Activated B cell treated with CpG ODN at 0.5 μM for 24 hours (primary cell): ENCODE results near the gene KRTAP10-11. TPM values are rescaled to one million over a fixed set of nuclear protein-coding genes. Genes with fewer than 3 reads are reported as not detected.
"Not testable (repeated sequence)": the region's sequence is repeated elsewhere in the genome, so short reads cannot be mapped to it uniquely, and the experiment has no call there.

Experiments
- ATAC-seq: fragments of 200-7000 bp; cut with Tn5 transposase; one replicate; pipeline ENCODE4 v1.10.0; 2021; ENCODE audit warnings: low read depth, mild to moderate bottlenecking, moderate library complexity
- CTCF ChIA-PET: fragments of 350-600 bp; sonication (Branson Sonifier 250); formaldehyde crosslinking; loops from one replicate; lab custom pipeline; 2021; ENCODE audit warnings: antibody characterized with exemption; lab: Charles Lee
- POLR2A ChIA-PET: fragments of 350-600 bp; sonication (Branson Sonifier 250); formaldehyde crosslinking; loops from one replicate; lab custom pipeline; 2021; ENCODE audit warnings: antibody characterized with exemption; lab: Charles Lee
- DNase-seq: peaks from one replicate; pipeline ENCODE4 v3.0.0; 2022
- H3K27ac Mint-ChIP-seq: one replicate; pipeline ENCODE4 v1.8.0; 2020; ENCODE audit warnings: mixed read lengths
- H3K27me3 Mint-ChIP-seq: one replicate; pipeline ENCODE4 v1.8.0; 2021; ENCODE audit warnings: mixed read lengths
- H3K36me3 Mint-ChIP-seq: one replicate; pipeline ENCODE4 v1.8.0; 2021; ENCODE audit warnings: low read depth, mixed read lengths
- H3K4me1 Mint-ChIP-seq: one replicate; pipeline ENCODE4 v1.8.0; 2021; ENCODE audit warnings: mixed read lengths
- H3K4me3 Mint-ChIP-seq: one replicate; pipeline ENCODE4 v1.8.0; 2020; ENCODE audit warnings: mild to moderate bottlenecking, mixed read lengths
- H3K9me3 Mint-ChIP-seq: one replicate; pipeline ENCODE4 v1.8.0; 2020; ENCODE audit warnings: mixed read lengths
- intact Hi-C: fragments of 100-400 bp; cut with micrococcal nuclease; formaldehyde crosslinking; loops from one replicate; pipeline ENCODE4 v1.15.1; 2024
- total RNA-seq: library from RNA; stranded (reverse); gene quantifications from 2 replicates; pipeline ENCODE4 v1.2.3, GENCODE V29; 2022
- TF ChIP-seq, protein P1 (sequence below): fragments of 200-600 bp; IDR thresholded peaks from one replicate; pipeline ENCODE4 v1.8.0; 2022; ENCODE audit warnings: antibody characterized with exemption, mild to moderate bottlenecking

KRTAP10-11 gene
- total RNA-seq, 1 donor from 2014 or later = not detected

- DNase-seq (no peak), ATAC-seq (no peak)
- ChIA-PET POLR2A (no interaction called here), CTCF (no interaction called here)
- H3K27ac Mint-ChIP-seq = no peak overlapping the region
- peaks cover 5% of the 10 kb centered on the region for H3K4me1 Mint-ChIP-seq
- H3K27me3 Mint-ChIP-seq = peaks cover 5% of the 10 kb centered on the region
- intact Hi-C loops = no loop called here
- peaks cover 32% of the 10 kb centered on the region for H3K9me3 Mint-ChIP-seq
- no peak overlapping the region for H3K4me3 Mint-ChIP-seq
- TF ChIP-seq, protein P1, sequence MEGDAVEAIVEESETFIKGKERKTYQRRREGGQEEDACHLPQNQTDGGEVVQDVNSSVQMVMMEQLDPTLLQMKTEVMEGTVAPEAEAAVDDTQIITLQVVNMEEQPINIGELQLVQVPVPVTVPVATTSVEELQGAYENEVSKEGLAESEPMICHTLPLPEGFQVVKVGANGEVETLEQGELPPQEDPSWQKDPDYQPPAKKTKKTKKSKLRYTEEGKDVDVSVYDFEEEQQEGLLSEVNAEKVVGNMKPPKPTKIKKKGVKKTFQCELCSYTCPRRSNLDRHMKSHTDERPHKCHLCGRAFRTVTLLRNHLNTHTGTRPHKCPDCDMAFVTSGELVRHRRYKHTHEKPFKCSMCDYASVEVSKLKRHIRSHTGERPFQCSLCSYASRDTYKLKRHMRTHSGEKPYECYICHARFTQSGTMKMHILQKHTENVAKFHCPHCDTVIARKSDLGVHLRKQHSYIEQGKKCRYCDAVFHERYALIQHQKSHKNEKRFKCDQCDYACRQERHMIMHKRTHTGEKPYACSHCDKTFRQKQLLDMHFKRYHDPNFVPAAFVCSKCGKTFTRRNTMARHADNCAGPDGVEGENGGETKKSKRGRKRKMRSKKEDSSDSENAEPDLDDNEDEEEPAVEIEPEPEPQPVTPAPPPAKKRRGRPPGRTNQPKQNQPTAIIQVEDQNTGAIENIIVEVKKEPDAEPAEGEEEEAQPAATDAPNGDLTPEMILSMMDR = no peak
- H3K36me3 Mint-ChIP-seq = no peaks in the 10 kb centered on the region
These were observed 17.4 kb upstream of the KRTAP10-11 start for GRCh38 chr21:44628707-44629391.

DNA sequence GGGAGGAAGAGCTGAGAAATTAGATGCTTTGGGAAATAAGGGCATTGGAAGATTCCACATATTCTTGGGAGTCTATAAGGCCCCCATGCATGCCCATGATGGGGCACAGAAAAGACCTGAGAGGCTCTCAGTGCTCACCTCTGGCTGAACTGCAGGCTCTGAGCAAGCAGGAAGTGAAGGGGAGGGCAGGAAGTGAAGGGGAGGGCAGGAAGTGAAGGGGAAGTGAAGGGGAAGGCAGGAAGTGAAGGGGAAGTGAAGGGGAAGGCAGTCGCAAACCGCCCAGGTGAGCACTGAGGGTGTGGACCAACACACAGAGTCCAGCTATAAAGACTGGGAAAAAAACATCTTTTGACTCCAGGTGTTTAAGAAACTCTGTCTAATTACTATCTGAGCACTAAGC lies 15.8 kb upstream of the KRTAP10-11 start:
- ATAC-seq = no peak
- peaks cover 20% of the 10 kb centered on the region for H3K9me3 Mint-ChIP-seq
- TF ChIP-seq, protein P1 = no peak
- H3K27me3 Mint-ChIP-seq = peaks cover 10% of the 10 kb centered on the region
- DNase-seq = no peak
- H3K36me3 Mint-ChIP-seq = no peaks in the 10 kb centered on the region
- ChIA-PET POLR2A (no interaction called here), CTCF (no interaction called here)
- intact Hi-C loops = no loop called here
- peaks cover 5% of the 10 kb centered on the region for H3K4me1 Mint-ChIP-seq
- H3K4me3 Mint-ChIP-seq = no peak overlapping the region
- no peak overlapping the region for H3K27ac Mint-ChIP-seq

- peaks cover 5% of the 10 kb centered on the region for H3K4me1 Mint-ChIP-seq
- no peaks in the 10 kb centered on the region for H3K36me3 Mint-ChIP-seq
- H3K27ac Mint-ChIP-seq = no peak overlapping the region
- ATAC-seq (no peak), DNase-seq (no peak)
- intact Hi-C loops = no loop called here
- ChIA-PET POLR2A (no interaction called here), CTCF (no interaction called here)
- H3K4me3 Mint-ChIP-seq = no peak overlapping the region
- peaks cover 10% of the 10 kb centered on the region for H3K27me3 Mint-ChIP-seq
- peaks cover 20% of the 10 kb centered on the region for H3K9me3 Mint-ChIP-seq
- TF ChIP-seq, protein P1 = no peak
These were observed 14.1 kb upstream of the KRTAP10-11 start for GRCh38 chr21:44632067-44632466.

DNA sequence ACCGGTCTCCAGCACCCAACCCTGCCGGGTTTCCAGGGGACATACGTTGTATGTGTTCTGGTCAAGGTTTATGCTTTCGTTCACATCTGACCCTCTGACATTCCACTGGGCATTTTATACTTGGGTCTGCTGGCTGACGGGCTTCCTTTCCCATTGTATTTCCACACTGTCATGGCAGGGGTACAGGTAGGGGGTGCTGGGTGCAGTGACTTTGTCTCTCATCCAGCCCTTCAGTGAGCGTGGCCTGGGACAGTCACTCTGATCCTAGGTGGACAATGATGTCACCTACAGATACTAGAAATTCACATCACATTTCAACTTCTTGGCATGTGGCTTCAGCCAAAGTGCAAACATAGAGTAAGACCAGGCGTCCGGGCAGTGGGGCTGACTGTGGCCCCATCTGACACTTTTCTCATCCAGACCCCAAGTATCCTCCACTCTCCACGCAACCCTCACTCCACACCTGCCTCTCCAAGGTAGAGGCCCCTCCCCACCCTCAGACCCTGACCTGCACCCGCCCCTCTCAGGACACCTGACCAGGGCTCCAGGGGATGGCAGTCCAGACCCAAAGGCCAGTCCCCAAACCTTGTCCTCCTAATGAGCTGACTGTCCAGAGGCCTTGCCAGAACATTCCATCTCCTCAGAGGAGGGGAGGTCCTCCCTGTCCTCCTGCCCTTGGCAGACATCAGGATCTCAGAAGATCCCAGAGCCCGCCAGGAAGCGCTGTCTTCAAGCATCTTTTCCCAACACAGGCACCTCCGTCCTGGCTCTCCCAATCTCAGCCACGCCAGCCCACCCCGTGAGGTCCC lies 9.8 kb upstream of the KRTAP10-11 start:
- CTCF ChIA-PET = no interaction called here
- no peaks in the 10 kb centered on the region for H3K4me1 Mint-ChIP-seq
- no peak overlapping the region for H3K4me3 Mint-ChIP-seq
- no peaks in the 10 kb centered on the region for H3K36me3 Mint-ChIP-seq
- H3K9me3 Mint-ChIP-seq = peaks cover 20% of the 10 kb centered on the region
- ATAC-seq (no peak), DNase-seq (no peak)
- TF ChIP-seq, protein P1 = no peak
- POLR2A ChIA-PET = no interaction called here
- H3K27ac Mint-ChIP-seq = no peak overlapping the region
- intact Hi-C loops = no loop called here
- peaks cover 15% of the 10 kb centered on the region for H3K27me3 Mint-ChIP-seq

GRCh38 chr21:44637018-44637850 lies 9.0 kb upstream of the KRTAP10-11 start, which contains the start of gene KRTAP10-10:
TSS of gene KRTAP10-10 (plus strand) at chr21:44637356. CDS start at chr21:44637418, 62 bp downstream.
- peaks cover 17% of the 10 kb centered on the region for H3K27me3 Mint-ChIP-seq
- intact Hi-C loops = no loop called here
- H3K27ac Mint-ChIP-seq = no peak within 1 kb of the TSS
- ATAC-seq (no peak), DNase-seq (no peak)
- no peaks in the 10 kb centered on the region for H3K4me1 Mint-ChIP-seq
- TF ChIP-seq, protein P1 = no peak
- POLR2A ChIA-PET = no interaction called here
- H3K4me3 Mint-ChIP-seq = no peak within 1 kb of the TSS
- H3K36me3 Mint-ChIP-seq = no peaks in the 10 kb centered on the region
- H3K9me3 Mint-ChIP-seq = peaks cover 15% of the 10 kb centered on the region
- CTCF ChIA-PET = no interaction called here

GRCh38 chr21:44637851-44638348 lies 8.3 kb upstream of the KRTAP10-11 start:
- H3K4me3 Mint-ChIP-seq, POLR2A ChIA-PET, H3K4me1 Mint-ChIP-seq, H3K36me3 Mint-ChIP-seq, ATAC-seq, intact Hi-C loops, H3K27ac Mint-ChIP-seq, CTCF ChIA-PET, DNase-seq: not testable (repeated sequence)
- peaks cover 17% of the 10 kb centered on the region for H3K9me3 Mint-ChIP-seq
- H3K27me3 Mint-ChIP-seq = peaks cover 17% of the 10 kb centered on the region
